ENCODE measurements around the gene DOCK11. TPM values are rescaled to one million over a fixed set of nuclear protein-coding genes. Genes with fewer than 3 reads are reported as not detected.

The DOCK11 gene
- polyA plus RNA-seq, 1 donor from 2014 or later, result 37.2 TPM

- Histone ChIP-seq H3K9ac (ENCODE audit: low read length) (no peak overlapping the region), H3K79me2 (replicated peaks; ENCODE audit: insufficient read depth, low read length) (no peaks in the 10 kb centered on the region), H3K27ac (ENCODE audit: low read length) (no peak overlapping the region), H4K20me1 (ENCODE audit: insufficient read depth) (no peaks in the 10 kb centered on the region), H3K4me3 (ENCODE audit: low read length) (no peak overlapping the region), H3K27me3 (ENCODE audit: insufficient read depth, low read depth, low read length) (no peaks in the 10 kb centered on the region), H3K9me3 (ENCODE audit: low read length) (no peaks in the 10 kb centered on the region), H3K4me2 (ENCODE audit: low read length) (no peak overlapping the region), H3F3A (ENCODE audit: insufficient read depth, low read length, poor library complexity, severe bottlenecking) (no peaks in the 10 kb centered on the region), H2AFZ (ENCODE audit: low read depth, low read length) (no peak overlapping the region), H3K9me2 (ENCODE audit: insufficient read depth, low read length) (no peaks in the 10 kb centered on the region), H3K36me3 (ENCODE audit: insufficient read depth, low read length) (no peaks in the 10 kb centered on the region)
- TF ChIP-seq RAD21 (conservative IDR thresholded peaks at IDR 0.05) (no peak), REST (IDR thresholded peaks at IDR 0.05; ENCODE audit: borderline replicate concordance) (no peak), TAF1 (IDR thresholded peaks at IDR 0.05; ENCODE audit: low read depth) (no peak), SMC3 (conservative IDR thresholded peaks at IDR 0.05; ENCODE audit: poor library complexity) (no peak), EZH2 (IDR thresholded peaks at IDR 0.05; ENCODE audit: borderline replicate concordance, insufficient read depth, low read length, poor library complexity, severe bottlenecking) (no peak), CTCF (IDR thresholded peaks at IDR 0.05; ENCODE audit: poor library complexity, severe bottlenecking) (no peak), POLR2AphosphoS5 (IDR thresholded peaks at IDR 0.05) (no peak), EP300 (conservative IDR thresholded peaks at IDR 0.05; ENCODE audit: poor library complexity, severe bottlenecking) (no peak), MXI1 (conservative IDR thresholded peaks at IDR 0.05; ENCODE audit: poor library complexity, severe bottlenecking) (no peak)
Observed at GRCh38 chrX:118528071-118528737, 32.6 kb downstream of the DOCK11 start.

- Histone ChIP-seq H3K9ac (ENCODE audit: low read length) (no peak overlapping the region), H3K9me3 (ENCODE audit: low read length) (no peaks in the 10 kb centered on the region), H3K9me2 (ENCODE audit: insufficient read depth, low read length) (no peaks in the 10 kb centered on the region), H4K20me1 (ENCODE audit: insufficient read depth) (no peaks in the 10 kb centered on the region), H3K4me2 (ENCODE audit: low read length) (no peak overlapping the region), H2AFZ (ENCODE audit: low read depth, low read length) (no peak overlapping the region), H3K27me3 (ENCODE audit: insufficient read depth, low read depth, low read length) (no peaks in the 10 kb centered on the region), H3K27ac (ENCODE audit: low read length) (no peak overlapping the region), H3F3A (ENCODE audit: insufficient read depth, low read length, poor library complexity, severe bottlenecking) (no peaks in the 10 kb centered on the region), H3K4me3 (ENCODE audit: low read length) (no peak overlapping the region), H3K79me2 (replicated peaks; ENCODE audit: insufficient read depth, low read length) (no peaks in the 10 kb centered on the region), H3K36me3 (ENCODE audit: insufficient read depth, low read length) (no peaks in the 10 kb centered on the region)
- TF ChIP-seq POLR2AphosphoS5 (IDR thresholded peaks at IDR 0.05) (no peak), EZH2 (IDR thresholded peaks at IDR 0.05; ENCODE audit: borderline replicate concordance, insufficient read depth, low read length, poor library complexity, severe bottlenecking) (no peak), TAF1 (IDR thresholded peaks at IDR 0.05; ENCODE audit: low read depth) (no peak), REST (IDR thresholded peaks at IDR 0.05; ENCODE audit: borderline replicate concordance) (no peak), SMC3 (conservative IDR thresholded peaks at IDR 0.05; ENCODE audit: poor library complexity) (no peak), RAD21 (conservative IDR thresholded peaks at IDR 0.05) (no peak), CTCF (IDR thresholded peaks at IDR 0.05; ENCODE audit: poor library complexity, severe bottlenecking) (no peak), EP300 (conservative IDR thresholded peaks at IDR 0.05; ENCODE audit: poor library complexity, severe bottlenecking) (no peak), MXI1 (conservative IDR thresholded peaks at IDR 0.05; ENCODE audit: poor library complexity, severe bottlenecking) (no peak)
Observed at GRCh38 chrX:118530219-118530911, 34.8 kb downstream of the DOCK11 start.

Measured in neural cell (in vitro differentiated cells).